HT1080 (cell line): ENCODE results near the gene CRIP1. TPM values are rescaled to one million over a fixed set of nuclear protein-coding genes. Genes with fewer than 3 reads are reported as not detected.

ENCODE experiments used
- DNase-seq: peaks from one replicate; pipeline ENCODE4 v3.0.0-alpha.2; 2015; ENCODE audit warnings: low read depth
- total RNA-seq: library from RNA; depleted of rRNA; stranded (reverse); fragments of >200 nt; shearing (Covaris generic); gene quantifications from 2 replicates; pipeline ENCODE4 v1.2.3, GENCODE V29; 2014

Gene CRIP1
- total RNA-seq, 1 experiment from 2014 or later: 1.8 TPM

GRCh38 chr14:105469456-105470349 lies 17.0 kb upstream of the CRIP1 start:
- DNase-seq: no peak

DNA sequence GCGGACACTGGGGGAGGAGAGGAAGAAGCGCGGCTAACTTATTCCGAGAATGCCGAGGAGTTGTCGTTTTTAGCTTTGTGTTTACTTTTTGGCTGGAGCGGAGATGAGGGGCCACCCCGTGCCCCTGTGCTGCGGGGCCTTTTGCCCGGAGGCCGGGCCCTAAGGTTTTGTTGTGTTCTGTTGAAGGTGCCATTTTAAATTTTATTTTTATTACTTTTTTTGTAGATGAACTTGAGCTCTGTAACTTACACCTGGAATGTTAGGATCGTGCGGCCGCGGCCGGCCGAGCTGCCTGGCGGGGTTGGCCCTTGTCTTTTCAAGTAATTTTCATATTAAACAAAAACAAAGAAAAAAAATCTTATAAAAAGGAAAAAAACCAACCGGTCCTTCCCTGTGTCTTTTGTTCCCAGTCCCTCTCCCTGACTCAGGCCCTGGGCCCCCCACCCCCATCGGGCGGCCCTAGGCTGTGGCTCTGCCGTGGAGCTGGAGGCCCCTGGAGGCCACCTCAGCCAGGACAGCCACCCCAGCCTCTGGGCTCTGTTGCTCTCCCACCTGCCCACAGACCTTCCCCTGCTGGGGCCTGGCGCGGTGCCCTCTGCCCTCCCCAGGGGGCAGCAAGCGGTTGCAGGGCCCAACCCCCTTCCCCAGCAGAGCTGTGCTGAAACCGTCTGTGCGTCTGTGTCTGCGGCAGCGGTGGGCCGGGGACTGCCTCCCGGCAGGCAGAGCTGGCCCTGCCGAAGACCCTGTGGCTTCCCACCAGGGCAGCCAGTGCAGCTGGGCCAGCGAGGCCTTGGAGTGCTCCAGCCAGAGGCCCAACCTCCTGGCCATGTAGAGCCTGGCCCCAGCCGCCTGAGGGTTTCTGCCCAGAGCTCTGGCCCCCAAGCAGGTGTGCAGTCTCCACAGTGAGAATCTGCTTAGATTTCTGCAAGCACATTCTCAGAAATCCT lies 16.1 kb upstream of the CRIP1 start:
- no peak for DNase-seq

DNA sequence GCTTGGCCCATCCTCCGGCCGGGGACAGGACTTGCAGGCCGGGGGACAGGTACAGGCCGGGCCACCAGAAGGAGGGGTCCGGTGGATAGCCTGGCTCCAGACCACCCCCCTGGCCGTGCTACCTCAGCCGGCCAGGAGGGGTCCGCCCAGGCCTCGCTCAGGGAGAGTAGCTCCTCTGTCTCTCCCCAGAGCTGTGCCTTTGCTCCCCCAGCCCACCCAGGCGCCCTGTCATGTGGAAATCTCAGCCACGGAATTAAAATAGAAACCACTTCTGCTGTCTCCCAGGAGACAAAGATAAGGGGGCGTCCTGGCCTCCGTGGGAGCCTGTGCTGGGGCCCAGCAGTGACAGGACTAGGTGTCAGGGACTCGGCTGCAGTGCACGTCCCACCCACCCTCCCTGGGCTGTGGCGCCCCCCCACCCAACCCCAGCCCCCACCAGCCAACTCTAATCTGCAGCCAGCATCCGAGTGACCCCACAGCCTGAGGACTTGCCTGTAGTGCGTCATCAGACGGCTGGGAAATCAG lies 15.3 kb upstream of the CRIP1 start:
- DNase-seq: no peak

- no peak for DNase-seq
These were observed 14.7 kb upstream of the CRIP1 start for GRCh38 chr14:105471823-105472485.

DNA sequence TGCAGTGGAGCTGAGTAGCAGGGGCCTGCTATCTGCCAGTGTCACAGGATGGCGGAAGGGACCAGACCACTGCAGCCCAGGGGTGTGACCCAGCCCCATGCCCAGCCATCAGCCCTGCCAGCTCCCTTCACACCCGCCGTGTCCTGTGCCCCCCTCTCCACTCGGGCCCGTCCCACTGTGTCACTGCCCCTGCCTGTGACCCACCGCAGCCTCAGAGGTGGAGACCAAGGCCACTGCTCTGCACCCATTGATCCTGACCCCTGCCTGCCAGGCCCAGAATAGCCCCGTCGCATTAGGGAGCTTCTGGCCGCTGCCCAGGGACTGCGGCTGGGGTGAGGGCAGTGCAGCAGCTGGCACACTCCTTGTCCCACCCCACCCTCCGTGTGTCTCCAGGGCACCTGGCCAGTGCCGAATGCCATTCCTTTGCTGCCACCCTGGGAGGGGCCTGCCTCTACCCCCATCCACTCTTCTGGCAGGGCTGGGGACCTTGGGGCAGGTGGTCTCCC lies 14.1 kb upstream of the CRIP1 start:
- DNase-seq: no peak

DNA sequence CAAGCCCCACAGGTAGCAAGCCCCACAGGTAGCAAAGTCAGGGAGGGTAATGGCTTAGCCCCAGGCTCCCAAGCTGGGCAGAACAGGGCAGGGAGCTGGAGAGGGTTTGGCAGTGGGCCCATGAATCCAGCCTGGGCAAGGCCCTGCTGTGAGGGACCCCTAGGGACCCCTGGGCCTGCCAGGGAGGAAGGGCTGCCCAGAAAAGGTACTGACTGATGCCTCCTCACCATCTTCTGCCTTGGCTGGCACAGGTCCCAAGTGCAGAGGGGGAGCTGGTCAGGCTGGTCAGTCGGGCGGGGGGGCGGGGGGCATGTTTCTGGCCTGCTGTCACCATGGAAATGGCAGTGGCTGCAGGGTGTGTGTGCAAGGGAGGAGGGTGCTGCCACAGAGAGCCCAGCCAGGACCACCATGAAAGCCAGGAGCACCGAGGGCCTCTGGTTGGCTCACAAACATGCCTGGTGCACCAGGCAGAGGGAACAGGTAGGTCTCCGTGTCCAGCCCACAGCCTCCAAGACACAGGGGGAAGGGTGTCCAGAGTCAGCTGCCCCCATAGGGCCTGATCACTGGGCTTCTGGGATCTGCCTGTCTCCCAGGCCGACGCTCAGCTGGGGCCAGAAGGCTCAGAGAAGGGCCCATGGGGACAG lies 13.5 kb upstream of the CRIP1 start:
- no peak for DNase-seq

DNA sequence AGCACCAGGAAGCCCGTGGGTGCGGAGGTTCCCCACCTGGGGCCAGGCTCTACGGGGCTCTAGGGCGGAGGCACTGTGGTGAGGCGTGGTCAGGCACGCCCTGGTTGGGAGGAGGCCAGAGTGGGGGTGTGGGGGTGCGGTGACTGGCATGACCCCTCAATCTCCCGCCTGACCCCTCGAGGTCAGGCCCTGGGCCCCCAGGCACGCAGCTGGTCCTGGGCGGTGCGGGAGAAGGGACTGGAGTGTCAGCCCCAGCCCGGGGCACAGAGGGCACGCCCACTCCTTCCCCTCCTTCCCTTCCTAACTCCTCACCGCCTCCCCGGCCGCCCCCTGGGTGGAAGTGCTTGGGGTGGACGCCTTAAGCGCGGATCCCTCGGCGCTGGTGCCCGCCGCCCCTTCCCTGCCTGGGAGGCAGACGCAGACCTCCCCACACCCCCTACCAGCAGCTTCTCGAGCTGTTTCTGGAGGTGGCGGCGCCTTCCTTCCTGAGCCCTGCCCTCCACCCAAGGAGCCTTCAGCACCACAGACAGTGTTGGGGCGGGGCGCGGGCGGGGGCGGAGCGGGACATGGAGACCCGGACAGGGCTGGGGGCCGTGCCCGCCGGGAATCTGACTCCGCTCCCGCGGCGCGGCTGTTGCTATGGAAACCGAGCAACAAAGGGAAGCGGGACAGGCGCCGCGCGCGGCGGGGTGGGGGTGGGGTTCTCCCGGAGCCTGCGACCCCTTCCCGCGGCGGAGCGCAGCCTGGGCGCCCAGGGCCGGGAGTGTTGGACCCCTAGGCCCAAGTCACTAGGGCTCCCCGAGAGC lies 12.8 kb upstream of the CRIP1 start:
- peak; percentile 86 for DNase-seq

- DNase-seq: no peak
These were observed 12.0 kb upstream of the CRIP1 start, which contains the start of gene CRIP2 for GRCh38 chr14:105474483-105475268. CRIP2 (plus strand) TSS chr14:105474821; CDS start chr14:105474863, 42 bp downstream.

DNA sequence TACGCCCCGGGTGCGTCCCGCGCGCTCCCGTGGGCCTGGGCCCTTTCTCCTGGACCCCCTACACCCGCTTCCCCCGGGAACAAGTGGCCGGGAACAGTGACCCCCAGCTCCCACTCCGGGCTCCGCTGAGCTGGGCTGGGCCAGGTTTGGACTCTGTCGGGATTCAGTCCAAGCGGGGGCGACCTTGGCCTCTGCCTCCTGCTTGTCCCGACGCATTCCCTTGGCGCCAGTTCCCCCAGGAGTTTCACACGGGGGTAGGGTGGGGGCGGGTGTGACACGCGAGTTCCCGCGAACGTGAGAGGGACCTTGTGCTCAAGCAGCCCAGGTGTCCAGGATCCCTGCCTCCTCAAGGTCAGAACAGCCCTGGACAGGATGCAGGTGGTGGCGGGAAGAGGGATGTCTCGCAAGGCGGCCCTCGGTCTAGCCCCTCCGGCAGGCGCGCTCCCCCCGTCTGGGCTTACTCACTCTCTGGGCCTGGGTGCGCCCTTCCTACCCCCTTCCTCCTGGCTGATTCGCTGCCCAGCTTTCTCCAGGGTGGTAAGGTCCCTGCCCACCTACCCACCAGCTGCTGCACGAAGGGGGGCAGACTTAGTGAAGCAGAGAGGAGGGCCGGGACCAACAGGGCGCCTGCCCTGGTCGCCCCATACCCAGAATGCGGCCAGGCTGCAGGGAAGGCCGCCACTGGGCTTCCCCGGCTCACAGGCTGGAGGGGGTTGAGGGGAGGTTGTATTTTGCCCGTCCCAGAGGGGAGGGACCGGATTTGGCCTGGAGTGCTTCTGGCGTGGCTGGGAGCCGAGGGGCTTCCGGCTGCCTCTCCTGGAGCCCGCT lies 11.2 kb upstream of the CRIP1 start:
- DNase-seq: peak; percentile 76

DNA sequence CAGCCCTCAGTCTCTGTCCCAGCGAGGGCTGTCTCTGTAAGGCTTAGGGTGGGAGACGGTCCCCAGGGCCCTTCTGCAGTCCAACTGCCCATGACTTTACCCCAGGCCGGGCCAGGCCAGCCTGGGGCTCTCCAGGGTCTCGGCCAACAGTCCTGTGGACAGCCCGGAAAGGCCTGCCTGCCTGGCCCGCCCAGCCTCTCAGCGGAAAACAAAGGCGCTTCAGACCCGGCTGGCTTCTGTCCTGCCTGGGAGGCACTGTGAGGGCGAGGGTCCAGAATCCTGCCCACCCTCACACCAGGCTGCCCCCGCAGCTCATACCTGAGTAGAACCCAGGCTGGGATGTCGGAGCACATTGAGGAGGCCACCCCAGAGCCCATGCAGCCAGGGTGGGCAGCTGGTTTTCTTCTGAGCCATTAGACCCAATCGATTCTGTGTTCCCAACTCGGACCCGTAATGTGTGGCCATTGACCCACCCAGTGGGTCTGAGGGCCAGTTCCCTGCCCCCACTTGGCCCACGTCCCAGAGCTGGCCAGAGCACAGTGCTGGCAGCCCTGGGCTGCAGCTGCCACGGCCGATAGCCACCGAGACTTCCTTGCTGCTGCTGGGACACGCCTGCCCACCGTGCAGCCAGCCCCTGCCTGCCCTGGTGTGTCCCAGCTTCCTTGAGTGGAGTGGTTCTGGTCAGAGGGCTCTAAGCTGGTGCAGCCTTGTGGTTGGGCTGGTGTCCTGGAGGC lies 10.4 kb upstream of the CRIP1 start:
- no peak for DNase-seq

GRCh38 chr14:105476831-105477659 lies 9.6 kb upstream of the CRIP1 start:
- no peak for DNase-seq

DNA sequence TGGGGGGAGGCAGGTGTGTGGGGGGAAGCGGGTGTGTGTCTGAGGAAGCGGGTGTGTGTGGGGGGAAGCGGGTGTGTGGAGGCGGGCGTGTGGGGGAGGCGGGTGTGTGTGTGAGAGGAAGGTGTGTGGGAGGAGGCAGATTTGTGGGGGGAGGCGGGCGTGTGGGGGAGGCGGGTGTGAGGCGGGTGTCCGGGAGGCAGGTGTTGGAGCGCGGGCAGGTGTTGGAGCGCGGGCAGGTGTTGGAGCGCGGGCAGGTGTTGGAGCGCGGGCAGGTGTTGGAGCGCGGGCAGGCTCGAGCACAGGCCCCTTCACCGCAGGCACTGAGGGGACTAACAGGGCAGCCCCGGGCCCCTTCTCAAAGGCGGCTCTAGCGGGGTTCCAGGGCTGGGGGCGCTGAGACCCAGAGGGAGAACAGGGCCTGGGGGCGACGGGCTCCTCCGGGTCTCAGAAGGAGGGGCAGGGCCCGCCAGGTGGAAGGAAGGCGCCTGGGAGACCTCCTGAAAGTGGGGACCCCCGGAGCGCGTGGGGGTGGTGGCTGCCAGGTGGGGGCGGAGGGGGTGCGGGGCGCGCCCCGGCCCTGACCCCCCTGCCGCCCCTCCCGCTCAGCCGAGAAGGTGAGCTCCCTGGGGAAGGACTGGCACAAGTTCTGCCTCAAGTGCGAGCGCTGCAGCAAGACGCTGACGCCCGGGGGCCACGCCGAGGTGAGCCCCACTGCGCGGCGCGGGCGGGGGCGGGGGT lies 8.9 kb upstream of the CRIP1 start:
- DNase-seq: no peak

- no peak for DNase-seq
These were observed 8.1 kb upstream of the CRIP1 start for GRCh38 chr14:105478398-105479251.

GRCh38 chr14:105479431-105480158 lies 7.1 kb upstream of the CRIP1 start:
- no peak for DNase-seq
